HCT116 (cell line): Measurements from ENCODE around the gene SYNE3. TPM values are rescaled to one million over a fixed set of nuclear protein-coding genes. Genes with fewer than 3 reads are reported as not detected.

ENCODE experiments used
- ATAC-seq: fragments of 200-7000 bp; cut with Tn5 transposase; 2 replicates; pipeline ENCODE4 v1.9.1; 2020; ENCODE audit warnings: mild to moderate bottlenecking, moderate library complexity
- BruUV-seq: library from RNA; stranded (reverse); fragments of 400-500 nt; replicated peaks from 2 replicates; lab custom pipeline; 2021; lab: Mats Ljungman, UMichigan
- CTCF ChIA-PET: fragments of 300-600 bp; sonication (Branson Sonifier 250); formaldehyde crosslinking; loops from one replicate; lab custom pipeline; 2021; ENCODE audit warnings: antibody characterized with exemption; lab: Charles Lee
- POLR2A ChIA-PET: fragments of 300-600, 350-600 bp; sonication (Branson Sonifier 250); formaldehyde crosslinking; loops from one replicate; lab custom pipeline; 2021; ENCODE audit warnings: antibody characterized with exemption; lab: Charles Lee
- RAD21 ChIA-PET, 2 experiments: fragments of 300-600 bp; sonication (Branson Sonifier 250); formaldehyde crosslinking; loops; one replicate each; lab custom pipeline; 2023; ENCODE audit warnings: low total read pairs in 2 of 2; ENCODE audit not compliant: uncharacterized antibody in 2 of 2, unreplicated experiment in 2 of 2, low non-redundant PET in 1 of 2; lab: Charles Lee
- DNase-seq: peaks from one replicate; pipeline ENCODE4 v3.0.0-alpha.2; 2010; ENCODE audit warnings: low read depth, low spot score
- H2AFZ ChIP-seq: fragments of 200-600 bp; shearing (Covaris generic), sonication (generic); 2 replicates; pipeline ENCODE4 v1.6.1; 2017; ENCODE audit warnings: low read depth, mixed run types, mixed read lengths, antibody characterized with exemption, low read length; ENCODE audit not compliant: poor library complexity, severe bottlenecking
- H3K27ac ChIP-seq: 2 replicates; pipeline ENCODE4 v1.5.1; 2012; ENCODE audit warnings: low read depth, low read length
- H3K27me3 ChIP-seq: fragments of 200-600 bp; sonication (generic); 2 replicates; pipeline ENCODE4 v1.6.1; 2016; ENCODE audit warnings: mixed run types, low read length, mixed read lengths; ENCODE audit not compliant: insufficient read depth
- H3K36me3 ChIP-seq, 2 experiments: fragments of 200-500 bp in 1 of 2; fragments of 200-600 bp in 1 of 2; sonication (Bioruptor generic) in 1 of 2; sonication (generic) in 1 of 2; 2 replicates each; pipeline versions ENCODE4 v1.5.1 to v1.6.1; 2014 to 2016; ENCODE audit warnings: low read length in 2 of 2, inconsistent platforms in 1 of 2, mixed read lengths in 1 of 2, mixed run types in 1 of 2; ENCODE audit not compliant: insufficient read depth in 2 of 2, control insufficient read depth in 1 of 2
- H3K4me1 ChIP-seq, 2 experiments: fragments of 200-600 bp in 1 of 2; sonication (generic) in 1 of 2; 2 replicates each; pipeline versions ENCODE4 v1.5.1 to v1.6.1; 2012 to 2017; ENCODE audit warnings: low read length in 2 of 2, inconsistent platforms in 1 of 2, mild to moderate bottlenecking in 1 of 2, mixed read lengths in 1 of 2, mixed run types in 1 of 2, moderate library complexity in 1 of 2; ENCODE audit not compliant: insufficient read depth in 2 of 2, control insufficient read depth in 1 of 2
- H3K4me2 ChIP-seq: fragments of 200-600 bp; sonication (generic); 2 replicates; pipeline ENCODE4 v1.6.1; 2017; ENCODE audit warnings: mixed run types, low read length, mixed read lengths
- H3K4me3 ChIP-seq, 2 experiments: fragments of 200-600 bp in 1 of 2; sonication (generic) in 1 of 2; replicated peaks in 1 of 2; 2 replicates each; pipeline ENCODE4 v1.5.1; 2011 to 2016; ENCODE audit warnings: low read length in 2 of 2, control low read depth in 1 of 2, low read depth in 1 of 2, mild to moderate bottlenecking in 1 of 2, mixed read lengths in 1 of 2, mixed run types in 1 of 2
- H3K79me2 ChIP-seq: fragments of 200-600 bp; sonication (generic); 2 replicates; pipeline ENCODE4 v1.6.1; 2017; ENCODE audit warnings: mild to moderate bottlenecking, mixed run types, low read length, moderate library complexity, mixed read lengths; ENCODE audit not compliant: insufficient read depth
- H3K9ac ChIP-seq: fragments of 200-600 bp; sonication (generic); 2 replicates; pipeline ENCODE4 v1.6.1; 2016; ENCODE audit warnings: low read length, mixed read lengths
- H3K9me2 ChIP-seq: fragments of 200-600 bp; sonication (generic), shearing (Covaris generic); 2 replicates; pipeline ENCODE4 v1.6.1; 2017; ENCODE audit warnings: mixed run types, mild to moderate bottlenecking, moderate library complexity; ENCODE audit not compliant: insufficient read depth
- H3K9me3 ChIP-seq, 2 experiments: fragments of 200-500 bp in 1 of 2; fragments of 200-600 bp in 1 of 2; sonication (Bioruptor generic) in 1 of 2; sonication (generic) in 1 of 2; 2 replicates each; pipeline ENCODE4 v1.6.1; 2014 to 2017; ENCODE audit warnings: low read length in 2 of 2, mixed read lengths in 2 of 2, inconsistent platforms in 1 of 2, low read depth in 1 of 2, mild to moderate bottlenecking in 1 of 2, mixed run types in 1 of 2, moderate library complexity in 1 of 2; ENCODE audit not compliant: control insufficient read depth in 1 of 2, insufficient read depth in 1 of 2
- H4K20me1 ChIP-seq: fragments of 200-600 bp; sonication (generic), shearing (Covaris generic); 2 replicates; pipeline ENCODE4 v1.6.1; 2017; ENCODE audit warnings: mixed run types, mild to moderate bottlenecking, moderate library complexity; ENCODE audit not compliant: insufficient read depth
- ATF3 ChIP-seq: IDR thresholded peaks from 2 replicates; pipeline ENCODE4 v1.6.1; 2012
- CEBPB ChIP-seq: IDR thresholded peaks from 2 replicates; pipeline ENCODE4 v1.6.1; 2012; ENCODE audit warnings: low read depth
- EZH2 ChIP-seq: fragments of 200-600 bp; sonication (generic); IDR thresholded peaks from 2 replicates; pipeline ENCODE4 v1.6.1; 2017; ENCODE audit warnings: antibody characterized with exemption, mixed run types
- EZH2phosphoT487 ChIP-seq: fragments of 200-600 bp; IDR thresholded peaks from 2 replicates; pipeline ENCODE4 v1.6.1; 2018; ENCODE audit warnings: antibody characterized with exemption, borderline replicate concordance
- FOSL1 ChIP-seq: IDR thresholded peaks from 2 replicates; pipeline ENCODE4 v1.6.1; 2012; ENCODE audit warnings: low read depth
- POLR2AphosphoS5 ChIP-seq: IDR thresholded peaks from 2 replicates; pipeline ENCODE4 v1.6.1; 2011; ENCODE audit warnings: mild to moderate bottlenecking, low read depth, low read length, moderate library complexity
- SP1 ChIP-seq: IDR thresholded peaks from 2 replicates; pipeline ENCODE4 v1.6.1; 2012; ENCODE audit warnings: low read depth
- SRF ChIP-seq: IDR thresholded peaks from 2 replicates; pipeline ENCODE4 v1.6.1; 2012; ENCODE audit warnings: low read depth
- TCF7L2 ChIP-seq: IDR thresholded peaks from 2 replicates; pipeline ENCODE4 v1.7.0; 2011; ENCODE audit warnings: borderline replicate concordance, inconsistent platforms; ENCODE audit not compliant: insufficient read depth, insufficient read length; ENCODE audit errors: extremely low read depth
- ZFX ChIP-seq: fragments of 450-650 bp; IDR thresholded peaks from 2 replicates; pipeline ENCODE4 v1.6.1; 2017
- ZNF274 ChIP-seq: fragments of 200-500 bp; sonication (Bioruptor generic); IDR thresholded peaks from 2 replicates; pipeline ENCODE4 v1.6.1; 2014; ENCODE audit warnings: mild to moderate bottlenecking, low read depth, low read length, inconsistent platforms
- intact Hi-C: fragments of 100-400 bp; cut with micrococcal nuclease; formaldehyde crosslinking; loops from 2 replicates; pipeline ENCODE4 v1.10.0; 2022
- total RNA-seq: library from RNA; stranded (reverse); gene quantifications from one replicate; pipeline ENCODE4 v1.2.1, GENCODE V29; 2021; ENCODE audit not compliant: unreplicated experiment

Gene SYNE3
- total RNA-seq, 1 experiment from 2014 or later: 3.6 TPM

GRCh38 chr14:95518045-95518751 lies 1.7 kb upstream of the SYNE3 start:
- H3K4me1 ChIP-seq: peaks cover 22 to 46% of the 10 kb centered on the region in 2 experiments
- H3K9ac ChIP-seq: no peak overlapping the region
- no TSS peak for BruUV-seq

More at GRCh38 chr14:95518045-95518751, 1.7 kb upstream of the SYNE3 start:
- no peaks in the 10 kb centered on the region for H4K20me1 ChIP-seq
- H3K36me3 ChIP-seq: no peaks in the 10 kb centered on the region
- no peak overlapping the region for H3K4me3 ChIP-seq
- H3K4me2 ChIP-seq: no peak overlapping the region
- DNase-seq: no peak
- TF ChIP-seq ZFX (no peak), POLR2AphosphoS5 (no peak), EZH2 (no peak), EZH2phosphoT487 (no peak), SP1 (no peak), FOSL1 (no peak), CEBPB (no peak), SRF (no peak), TCF7L2 (no peak), ZNF274 (no peak), ATF3 (no peak)
- no peaks in the 10 kb centered on the region for H3K79me2 ChIP-seq
- no peaks in the 10 kb centered on the region for H3K27me3 ChIP-seq
- POLR2A ChIA-PET: no interaction called here
- intact Hi-C loops: loop anchor here (5.0 kb wide), 1 partner anchor 251 kb away; no protein-coding TSS in a partner anchor
- ATAC-seq: no peak
- no peaks in the 10 kb centered on the region for H3K9me3 ChIP-seq
- H3K27ac ChIP-seq: no peak overlapping the region
- no peaks in the 10 kb centered on the region for H3K9me2 ChIP-seq
- RAD21 ChIA-PET: interaction anchor here in 1 of 2 experiments (0.7 kb wide), 1 partner anchor 350 kb away, joined by 3 read pairs; no protein-coding TSS in a partner anchor
- H2AFZ ChIP-seq: no peak overlapping the region
- CTCF ChIA-PET: interaction anchor here (1.5 kb wide), 1 partner anchor 9 kb away, joined by 13 read pairs; no protein-coding TSS in a partner anchor
